ENCODE results near the gene BEX2.
"Not testable (repeated sequence)": the region's sequence is repeated elsewhere in the genome, so short reads cannot be mapped to it uniquely, and the experiment has no call there.

BEX2 gene

GRCh38 chrX:103310555-103311398 is at the start of gene BEX2:
Gene BEX2 (minus strand): TSS chrX:103310990. CDS start chrX:103309976, 1,014 bp downstream.
- DNase-seq = no peak

- DNase-seq = no peak
These were observed 49.3 kb upstream of the BEX2 start for GRCh38 chrX:103360092-103360491.

GRCh38 chrX:103359605-103360004 is 48.8 kb upstream of the BEX2 start:
- DNase-seq = not testable (repeated sequence)

GRCh38 chrX:103357871-103358270 is 47.1 kb upstream of the BEX2 start:
- no peak for DNase-seq

GRCh38 chrX:103356858-103357257 is 46.1 kb upstream of the BEX2 start:
- no peak for DNase-seq

- DNase-seq = no peak
These were observed 45.5 kb upstream of the BEX2 start, which contains the start of gene TCEAL9 for GRCh38 chrX:103356130-103356798. Gene TCEAL9 (plus strand): TSS chrX:103356506. CDS start chrX:103357685, 1,179 bp downstream.

- DNase-seq = no peak
These were observed 37.0 kb upstream of the BEX2 start for GRCh38 chrX:103347682-103348397.

- DNase-seq = no peak
These were observed 33.8 kb upstream of the BEX2 start for GRCh38 chrX:103344606-103345005.

- DNase-seq = no peak
These were observed 32.3 kb upstream of the BEX2 start for GRCh38 chrX:103343105-103343504.

GRCh38 chrX:103338663-103339062 is 27.9 kb upstream of the BEX2 start:
- DNase-seq = no peak

- no peak for DNase-seq
These were observed 20.0 kb upstream of the BEX2 start for GRCh38 chrX:103330681-103331288.

- no peak for DNase-seq
These were observed 19.2 kb upstream of the BEX2 start, which contains the start of gene TCEAL7 for GRCh38 chrX:103329991-103330390. Gene TCEAL7 (plus strand): TSS chrX:103330239. CDS start chrX:103331404, 1,165 bp downstream.

- no peak for DNase-seq
These were observed 600 bp upstream of the BEX2 start for GRCh38 chrX:103311399-103311780.

- DNase-seq = no peak
These were observed 783 bp downstream of the BEX2 start for GRCh38 chrX:103309860-103310554.

- DNase-seq = not testable (repeated sequence)
These were observed 5.1 kb downstream of the BEX2 start for GRCh38 chrX:103305666-103306065.

GRCh38 chrX:103304705-103305104 is 6.1 kb downstream of the BEX2 start:
- DNase-seq = no peak

GRCh38 chrX:103293118-103293517 is 17.7 kb downstream of the BEX2 start:
- DNase-seq = no peak

- DNase-seq = no peak
These were observed 31.2 kb downstream of the BEX2 start for GRCh38 chrX:103279624-103280023.

- DNase-seq = no peak
These were observed 34.2 kb downstream of the BEX2 start, which contains the start of gene TCEAL5 for GRCh38 chrX:103276581-103277002. Gene TCEAL5 (minus strand): TSS chrX:103276750. CDS start chrX:103274563, 2,187 bp downstream.

GRCh38 chrX:103275947-103276567 is 34.7 kb downstream of the BEX2 start:
- no peak for DNase-seq

- DNase-seq = no peak
These were observed 36.5 kb downstream of the BEX2 start for GRCh38 chrX:103274284-103274683.
